ENCODE measurements around the gene DEGS1. TPM values are rescaled to one million over a fixed set of nuclear protein-coding genes. Genes with fewer than 3 reads are reported as not detected.

Gene DEGS1
- total and polyA plus RNA-seq, 2 of the 4 experiments (the other 2 are of a cell fraction), result 54.8 to 109 TPM

DNA sequence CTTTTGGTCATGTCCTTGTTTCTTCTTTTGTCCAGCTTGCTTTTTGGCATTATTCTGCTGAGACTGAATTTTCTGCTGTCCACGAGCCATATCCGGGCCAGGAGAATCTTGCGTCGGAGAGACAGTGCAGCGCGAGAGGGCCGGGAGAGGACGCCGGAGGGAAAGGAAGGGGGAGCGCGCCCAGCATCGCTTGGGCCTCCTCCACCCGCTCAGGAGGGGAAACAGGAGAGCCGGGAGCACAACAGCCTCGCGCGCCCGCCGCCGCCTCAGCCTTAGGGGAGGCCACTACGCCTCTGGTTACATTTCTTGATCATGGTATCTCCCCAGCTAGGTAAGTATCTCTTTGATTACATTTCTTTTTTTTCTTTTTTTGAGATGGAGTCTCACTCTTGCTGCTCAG is 7.4 kb upstream of the DEGS1 start:
- intact Hi-C loops (cut with micrococcal nuclease), result no loop called here

More for the DNA sequence above, 7.4 kb upstream of the DEGS1 start:
- H3K79me1 ChIP-seq (ENCODE audit: low read depth in 1 of 2, low read length in 2 of 2), result no peaks in the 10 kb centered on the region
- no peak overlapping the region for H2AK9ac ChIP-seq (replicated peaks; ENCODE audit: low read depth, low read length, poor library complexity)
- ATAC-seq (ENCODE audit: low read depth) (peak; percentile 79), DNase-seq (peak; percentile 5)
- no peak overlapping the region for H2BK5ac ChIP-seq (ENCODE audit: low read depth, low read length, poor library complexity, severe bottlenecking)
- BruUV-seq (replicated peaks), result no TSS peak
- no peaks in the 10 kb centered on the region for H4K20me1 ChIP-seq (ENCODE audit: insufficient read depth, low read length)
- H3K27me3 ChIP-seq (ENCODE audit: control insufficient read depth, insufficient read depth, low read length), result no peaks in the 10 kb centered on the region
- H2BK15ac ChIP-seq (ENCODE audit: low read depth, low read length), result no peak overlapping the region
- peak overlapping the region; percentile 52; the same call in 1 of the 2 replicates for H3K4me2 ChIP-seq (ENCODE audit: low read depth, low read length)
- TF ChIP-seq, protein P1, sequence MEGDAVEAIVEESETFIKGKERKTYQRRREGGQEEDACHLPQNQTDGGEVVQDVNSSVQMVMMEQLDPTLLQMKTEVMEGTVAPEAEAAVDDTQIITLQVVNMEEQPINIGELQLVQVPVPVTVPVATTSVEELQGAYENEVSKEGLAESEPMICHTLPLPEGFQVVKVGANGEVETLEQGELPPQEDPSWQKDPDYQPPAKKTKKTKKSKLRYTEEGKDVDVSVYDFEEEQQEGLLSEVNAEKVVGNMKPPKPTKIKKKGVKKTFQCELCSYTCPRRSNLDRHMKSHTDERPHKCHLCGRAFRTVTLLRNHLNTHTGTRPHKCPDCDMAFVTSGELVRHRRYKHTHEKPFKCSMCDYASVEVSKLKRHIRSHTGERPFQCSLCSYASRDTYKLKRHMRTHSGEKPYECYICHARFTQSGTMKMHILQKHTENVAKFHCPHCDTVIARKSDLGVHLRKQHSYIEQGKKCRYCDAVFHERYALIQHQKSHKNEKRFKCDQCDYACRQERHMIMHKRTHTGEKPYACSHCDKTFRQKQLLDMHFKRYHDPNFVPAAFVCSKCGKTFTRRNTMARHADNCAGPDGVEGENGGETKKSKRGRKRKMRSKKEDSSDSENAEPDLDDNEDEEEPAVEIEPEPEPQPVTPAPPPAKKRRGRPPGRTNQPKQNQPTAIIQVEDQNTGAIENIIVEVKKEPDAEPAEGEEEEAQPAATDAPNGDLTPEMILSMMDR (conservative IDR thresholded peaks at IDR 0.05; ENCODE audit: low read depth, low read length), result 0 out of 2 replicates have a peak, but pooled peaks have one; percentile 3
- TF ChIP-seq RCOR1 (IDR thresholded peaks at IDR 0.05; ENCODE audit: insufficient replicate concordance, low read length), result no peak
- no peak overlapping the region for H3K18ac ChIP-seq (ENCODE audit: low read depth, low read length)
- dilution Hi-C loops (cut with HindIII; ENCODE audit: low sequenced_read_pairs, unreplicated experiment), result no loop called here
- H3K36me3 ChIP-seq (ENCODE audit: control insufficient read depth, insufficient read depth, low read length), result no peaks in the 10 kb centered on the region
- H3K23ac ChIP-seq (ENCODE audit: low read depth, low read length), result peak overlapping the region; percentile 38; the same call in 1 of the 2 replicates
- H3K9me3 ChIP-seq (ENCODE audit: control insufficient read depth, insufficient read depth, low read length), result no peaks in the 10 kb centered on the region
- H3K27ac ChIP-seq (ENCODE audit: insufficient read depth, low read length), result no peak overlapping the region
- in situ Hi-C loops (cut with MboI; ENCODE audit: low sequenced_read_pairs), result no loop called here
- no peak overlapping the region for H4K91ac ChIP-seq (ENCODE audit: insufficient read depth, low read depth, low read length)
- no peak overlapping the region for H2BK20ac ChIP-seq (ENCODE audit: low read depth, low read length)
- no peak overlapping the region for H4K5ac ChIP-seq (ENCODE audit: low read depth, low read length)
- no peaks in the 10 kb centered on the region for H3K4me1 ChIP-seq (ENCODE audit: control insufficient read depth, insufficient read depth, low read length)
- POLR2A ChIA-PET (ENCODE audit: unreplicated experiment), result no interaction called here
- no peaks in the 10 kb centered on the region for H3K9me1 ChIP-seq (ENCODE audit: insufficient read depth, low read length)
- no peak overlapping the region for H3K4me3 ChIP-seq (ENCODE audit: insufficient read depth, low read depth, low read length)
- no peak overlapping the region for H2BK120ac ChIP-seq (ENCODE audit: low read depth, low read length)
- H2AFZ ChIP-seq (replicated peaks; ENCODE audit: low read length, poor library complexity), result peak overlapping the region; percentile 78
- 5% methylated on average over 4 of the region's 21 CpGs; no CpG with 5 or more reads in 1 of the 2 experiments for WGBS, 2 experiments (ENCODE audit: extremely low coverage in 2 of 2, insufficient read length in 1 of 2)
- H3K56ac ChIP-seq (ENCODE audit: extremely low read depth, insufficient read depth, low read length), result no peak overlapping the region
- CTCF ChIA-PET, result interaction anchor here (0.8 kb wide), 1 partner anchor 1562 kb away, joined by 5 read pairs; no protein-coding TSS in a partner anchor
- no peak overlapping the region; a peak in 1 of 4 replicates for H4K8ac ChIP-seq (ENCODE audit: low read depth in 2 of 2, low read length in 2 of 2)
- H2AK5ac ChIP-seq (ENCODE audit: low read depth, low read length), result no peak overlapping the region
- H3K4ac ChIP-seq (ENCODE audit: low read depth, low read length), result no peak overlapping the region
- no peak overlapping the region for H3K14ac ChIP-seq (replicated peaks; ENCODE audit: low read depth, low read length)
- H3K9ac ChIP-seq (ENCODE audit: low read depth, low read length), result 0 out of 2 replicates have a peak overlapping the region, but pooled peaks have one; percentile 44

Data from IMR-90 (cell line).